Measurements from ENCODE around the gene IPO11.
"Not testable (repeated sequence)": the region's sequence is repeated elsewhere in the genome, so short reads cannot be mapped to it uniquely, and the experiment has no call there.

IPO11 gene

DNA sequence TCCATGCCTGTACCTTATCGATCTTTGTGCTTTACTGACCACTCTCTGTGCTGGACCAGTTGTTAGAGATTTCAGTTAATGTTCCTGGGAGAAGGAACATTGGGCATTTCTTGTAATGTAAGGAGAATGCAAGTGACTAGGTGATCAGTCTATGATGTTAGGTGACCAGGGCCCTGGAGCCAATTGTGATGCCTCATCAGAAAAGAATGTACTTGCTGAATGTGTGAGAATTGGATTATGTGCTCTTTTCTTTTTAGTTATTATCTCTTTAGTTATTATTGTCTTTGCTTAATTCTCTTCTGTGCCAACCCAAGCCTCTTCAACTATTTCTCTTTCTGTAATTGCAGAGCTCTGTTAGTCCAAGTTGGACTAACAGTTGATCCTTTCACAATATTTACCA is 258.9 kb downstream of the IPO11 start:
- no peaks in the 10 kb centered on the region for H3K79me2 ChIP-seq
- H3K4me1 ChIP-seq = no peaks in the 10 kb centered on the region
- no peak overlapping the region for H3K4me3 ChIP-seq (ENCODE audit: low read depth, low read length)
- H3K9me3 ChIP-seq (ENCODE audit: control insufficient read depth, low read length) = no peaks in the 10 kb centered on the region
- no peak overlapping the region for H3K9ac ChIP-seq
- H3K4me2 ChIP-seq (ENCODE audit: low read length) = no peak overlapping the region
- no peak overlapping the region for H2AFZ ChIP-seq
- no peak for TF ChIP-seq CTCF (IDR thresholded peaks at IDR 0.05)
- H3K36me3 ChIP-seq (ENCODE audit: control insufficient read depth, insufficient read depth, low read length) = no peaks in the 10 kb centered on the region
- H3K27me3 ChIP-seq (ENCODE audit: control insufficient read depth, insufficient read depth, low read length) = no peaks in the 10 kb centered on the region
- no peak overlapping the region for H3K27ac ChIP-seq

DNA sequence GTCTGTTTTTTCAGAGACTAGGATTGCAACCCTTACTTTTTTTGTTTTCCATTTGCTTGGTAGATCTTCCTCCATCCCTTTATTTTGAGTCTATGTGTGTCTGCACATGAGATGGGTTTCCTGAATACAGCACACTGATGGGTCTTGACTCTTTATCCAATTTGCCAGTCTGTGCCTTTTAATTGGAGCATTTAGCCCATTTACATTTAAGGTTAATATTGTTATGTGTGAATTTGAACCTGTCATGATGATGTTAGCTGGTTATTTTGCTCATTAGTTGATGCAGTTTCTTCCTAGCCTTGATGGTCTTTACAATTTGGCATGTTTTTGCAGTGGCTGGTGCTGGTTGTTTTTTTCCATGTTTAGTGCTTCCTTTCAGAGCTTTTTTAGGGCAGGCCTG is 264.0 kb downstream of the IPO11 start:
- not testable (repeated sequence) for H3K79me2 ChIP-seq; H3K4me3 ChIP-seq (ENCODE audit: low read depth, low read length); H3K9me3 ChIP-seq (ENCODE audit: control insufficient read depth, low read length); H3K36me3 ChIP-seq (ENCODE audit: control insufficient read depth, insufficient read depth, low read length); H3K27me3 ChIP-seq (ENCODE audit: control insufficient read depth, insufficient read depth, low read length); H3K27ac ChIP-seq; H3K4me2 ChIP-seq (ENCODE audit: low read length); H3K4me1 ChIP-seq; H3K9ac ChIP-seq; H2AFZ ChIP-seq

Data from parathyroid adenoma (tissue), 2 donors.